ENCODE results near the gene MAP7D2. TPM values are rescaled to one million over a fixed set of nuclear protein-coding genes. Genes with fewer than 3 reads are reported as not detected.

The MAP7D2 gene
- total RNA-seq, 4 donors from 2014 or later, result 0.22 to 0.27 TPM; not detected in 2

DNA sequence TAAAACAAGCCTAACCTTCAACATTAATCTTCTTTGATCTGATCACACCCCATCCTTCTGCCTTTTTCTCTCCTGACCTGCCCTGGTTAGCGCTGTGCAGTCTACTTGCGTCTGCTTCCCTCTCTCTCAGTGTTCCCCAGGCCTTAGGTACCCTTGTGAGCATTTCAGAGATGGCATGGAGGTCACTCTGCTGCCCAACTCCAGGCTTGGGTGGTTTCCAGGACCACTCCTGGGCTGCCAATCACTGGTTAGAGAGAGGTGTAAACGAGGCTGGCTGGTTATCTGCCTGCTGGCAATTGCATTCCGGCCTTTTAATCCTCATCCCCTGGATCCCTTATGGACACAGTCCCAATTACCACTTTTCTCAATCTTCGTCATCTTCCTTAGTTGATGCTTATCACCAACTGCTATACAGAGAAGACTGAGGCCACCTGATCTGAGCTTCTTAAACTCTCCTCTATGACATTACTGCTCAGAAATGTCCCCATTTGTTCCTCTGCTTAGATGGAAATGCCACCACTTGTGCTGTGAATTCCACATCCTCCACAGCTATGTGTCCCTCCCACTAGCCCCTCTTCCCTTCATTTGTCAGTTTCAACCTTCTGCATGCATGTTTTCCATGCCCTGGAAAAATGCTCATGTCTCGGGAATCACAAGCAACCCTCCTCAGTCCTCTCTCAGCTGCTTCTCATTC is 96.9 kb downstream of the MAP7D2 start:
- intact Hi-C loops (cut with DNase I), result no loop called here
- TF ChIP-seq, protein P1, sequence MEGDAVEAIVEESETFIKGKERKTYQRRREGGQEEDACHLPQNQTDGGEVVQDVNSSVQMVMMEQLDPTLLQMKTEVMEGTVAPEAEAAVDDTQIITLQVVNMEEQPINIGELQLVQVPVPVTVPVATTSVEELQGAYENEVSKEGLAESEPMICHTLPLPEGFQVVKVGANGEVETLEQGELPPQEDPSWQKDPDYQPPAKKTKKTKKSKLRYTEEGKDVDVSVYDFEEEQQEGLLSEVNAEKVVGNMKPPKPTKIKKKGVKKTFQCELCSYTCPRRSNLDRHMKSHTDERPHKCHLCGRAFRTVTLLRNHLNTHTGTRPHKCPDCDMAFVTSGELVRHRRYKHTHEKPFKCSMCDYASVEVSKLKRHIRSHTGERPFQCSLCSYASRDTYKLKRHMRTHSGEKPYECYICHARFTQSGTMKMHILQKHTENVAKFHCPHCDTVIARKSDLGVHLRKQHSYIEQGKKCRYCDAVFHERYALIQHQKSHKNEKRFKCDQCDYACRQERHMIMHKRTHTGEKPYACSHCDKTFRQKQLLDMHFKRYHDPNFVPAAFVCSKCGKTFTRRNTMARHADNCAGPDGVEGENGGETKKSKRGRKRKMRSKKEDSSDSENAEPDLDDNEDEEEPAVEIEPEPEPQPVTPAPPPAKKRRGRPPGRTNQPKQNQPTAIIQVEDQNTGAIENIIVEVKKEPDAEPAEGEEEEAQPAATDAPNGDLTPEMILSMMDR (IDR thresholded peaks at IDR 0.05), result no peak
- TF ChIP-seq POLR2A (IDR thresholded peaks at IDR 0.05), result no peak
- Histone ChIP-seq H3K4me3 (replicated peaks in 1 of 3) (no peak overlapping the region), H3K27ac (no peak overlapping the region), H3K4me1 (no peaks in the 10 kb centered on the region), H3K36me3 (no peaks in the 10 kb centered on the region), H3K27me3 (no peaks in the 10 kb centered on the region), H3K9me3 (no peaks in the 10 kb centered on the region)
- no peak for DNase-seq
- 83 to 94% methylated on average over 6 of the region's 6 CpGs for WGBS, 2 donors

GRCh38 chrX:20016616-20016945 is 100.1 kb downstream of the MAP7D2 start:
- DNase-seq, result no peak
- Histone ChIP-seq H3K4me3 (replicated peaks in 1 of 3) (no peak overlapping the region), H3K27me3 (no peaks in the 10 kb centered on the region), H3K36me3 (no peaks in the 10 kb centered on the region), H3K4me1 (no peaks in the 10 kb centered on the region), H3K27ac (no peak overlapping the region), H3K9me3 (no peaks in the 10 kb centered on the region)
- WGBS, 2 donors, result 85 to 88% methylated on average over 2 of the region's 2 CpGs
- intact Hi-C loops (cut with DNase I), result no loop called here
- TF ChIP-seq POLR2A (IDR thresholded peaks at IDR 0.05), result no peak
- TF ChIP-seq, protein P1 (IDR thresholded peaks at IDR 0.05), result no peak

DNA sequence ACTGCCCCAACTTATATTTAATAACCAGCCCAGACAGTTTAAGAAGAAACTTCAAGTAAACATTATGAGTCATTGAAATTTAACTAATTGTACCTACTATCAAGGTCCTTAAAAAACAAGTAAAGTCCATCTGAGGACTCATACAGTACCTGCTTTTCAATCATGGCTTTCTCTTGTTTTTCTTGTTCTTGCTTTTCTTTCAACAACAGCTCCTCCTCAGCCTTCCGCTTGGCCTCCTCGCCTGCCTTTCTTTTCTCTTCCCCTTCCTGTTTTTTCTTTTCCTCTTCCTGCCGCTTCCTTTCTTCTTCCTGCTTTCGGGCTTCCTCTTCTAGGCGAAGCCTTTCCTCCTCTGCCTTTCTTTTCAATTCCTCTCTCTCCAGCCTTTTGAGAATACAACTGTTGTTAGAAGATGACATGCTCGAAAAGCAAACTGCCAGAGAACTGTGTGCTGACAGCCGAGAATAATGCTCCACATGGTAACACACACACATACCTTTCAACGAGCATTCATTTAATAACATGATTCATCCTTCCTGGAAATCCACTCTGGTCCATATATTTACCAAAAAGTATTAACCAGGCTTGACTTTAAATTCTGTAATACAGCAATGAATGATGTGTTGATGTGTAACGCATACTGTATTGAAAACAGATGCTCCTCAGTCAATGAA is 100.6 kb downstream of the MAP7D2 start:
- no peak for TF ChIP-seq POLR2A (IDR thresholded peaks at IDR 0.05)
- TF ChIP-seq, protein P1 (IDR thresholded peaks at IDR 0.05), result no peak
- DNase-seq, result no peak
- Histone ChIP-seq H3K36me3 (no peaks in the 10 kb centered on the region), H3K27me3 (no peaks in the 10 kb centered on the region), H3K27ac (no peak overlapping the region), H3K4me3 (replicated peaks in 1 of 3) (no peak overlapping the region), H3K9me3 (no peaks in the 10 kb centered on the region), H3K4me1 (no peaks in the 10 kb centered on the region)
- WGBS, 2 donors, result 74 to 82% methylated on average over 9 of the region's 9 CpGs
- intact Hi-C loops (cut with DNase I), result no loop called here

DNA sequence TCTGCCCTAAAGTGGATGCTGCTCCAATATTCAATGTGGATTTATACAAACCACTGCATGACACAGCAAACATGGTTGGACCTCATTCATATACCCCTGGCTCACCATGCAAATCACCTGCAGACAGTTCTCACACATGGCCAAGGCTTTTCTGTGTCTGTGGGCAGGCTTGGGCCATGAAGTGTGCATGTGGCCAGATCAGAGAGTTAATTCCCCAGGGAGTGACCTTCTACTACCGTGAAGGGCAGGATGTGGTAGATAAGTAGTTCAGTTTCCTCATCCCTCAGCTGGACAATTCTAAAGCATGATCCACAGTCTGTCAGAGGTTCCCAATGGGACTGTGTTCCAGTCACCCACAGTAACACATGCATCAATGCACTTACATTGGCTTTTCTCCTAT is 101.3 kb downstream of the MAP7D2 start:
- no peak overlapping the region for H3K4me3 ChIP-seq (replicated peaks in 1 of 3)
- H3K4me1 ChIP-seq, result no peaks in the 10 kb centered on the region
- WGBS, 2 donors, result 100% methylated on average over 1 of the region's 1 CpG; no CpG with 5 or more reads in 1 of the 2 donors
- H3K36me3 ChIP-seq, result no peaks in the 10 kb centered on the region
- H3K27me3 ChIP-seq, result no peaks in the 10 kb centered on the region
- no peak for TF ChIP-seq POLR2A (IDR thresholded peaks at IDR 0.05)
- TF ChIP-seq, protein P1 (IDR thresholded peaks at IDR 0.05), result no peak
- no peak overlapping the region for H3K27ac ChIP-seq
- no peak for DNase-seq
- intact Hi-C loops (cut with DNase I), result no loop called here
- H3K9me3 ChIP-seq, result no peaks in the 10 kb centered on the region

DNA sequence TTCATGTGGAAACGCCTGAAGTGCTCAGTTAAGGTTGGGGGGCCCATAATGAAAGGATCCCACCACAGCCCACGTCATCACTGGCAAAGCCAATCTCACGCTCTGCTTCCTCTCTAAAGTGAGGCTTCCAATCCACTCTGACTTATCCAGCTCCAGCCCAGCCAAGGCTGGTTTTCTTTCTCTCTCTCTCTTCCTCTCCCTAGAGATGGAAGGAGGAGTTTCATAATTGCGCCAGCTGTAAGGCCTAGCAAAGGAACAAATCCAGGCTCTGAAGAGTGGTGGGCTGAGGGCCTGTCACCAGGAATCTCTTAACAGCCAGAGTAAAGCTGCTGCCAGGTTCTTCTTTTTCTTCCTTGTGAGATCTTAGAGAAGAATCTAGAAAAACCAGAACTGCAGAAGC is 105.1 kb downstream of the MAP7D2 start:
- H3K36me3 ChIP-seq, result no peaks in the 10 kb centered on the region
- no peaks in the 10 kb centered on the region for H3K9me3 ChIP-seq
- H3K4me1 ChIP-seq, result no peaks in the 10 kb centered on the region
- DNase-seq, result no peak
- 75 to 87% methylated on average over 1 to 3 of the region's 4 CpGs for WGBS, 2 donors
- TF ChIP-seq POLR2A (IDR thresholded peaks at IDR 0.05), result no peak
- TF ChIP-seq, protein P1 (IDR thresholded peaks at IDR 0.05), result no peak
- H3K27ac ChIP-seq, result no peak overlapping the region
- no peak overlapping the region for H3K4me3 ChIP-seq (replicated peaks in 1 of 3)
- intact Hi-C loops (cut with DNase I), result no loop called here
- H3K27me3 ChIP-seq, result no peaks in the 10 kb centered on the region
